Liver (tissue), 9 donors: ENCODE measurements around the gene KCNRG. TPM values are rescaled to one million over a fixed set of nuclear protein-coding genes. Genes with fewer than 3 reads are reported as not detected.

Experiments
- DNase-seq: peaks from one replicate; pipeline ENCODE4 v3.0.0-alpha.2; 2017; ENCODE audit warnings: low spot score
- H3K27ac ChIP-seq, 2 donors: one replicate each; pipeline ENCODE4 v1.7.0; 2013; ENCODE audit warnings: inconsistent platforms in 2 of 2, low read length in 2 of 2, control low read depth in 1 of 2, low read depth in 1 of 2, mild to moderate bottlenecking in 1 of 2
- H3K27me3 ChIP-seq, 4 donors: one replicate each; pipeline versions ENCODE4 v1.6.1 to v1.7.0; 2013; ENCODE audit warnings: low read length in 3 of 4, inconsistent platforms in 1 of 4, mild to moderate bottlenecking in 1 of 4, moderate library complexity in 1 of 4; ENCODE audit not compliant: control insufficient read depth in 4 of 4, insufficient read depth in 4 of 4
- H3K36me3 ChIP-seq, 4 donors: one replicate each; pipeline versions ENCODE4 v1.6.1 to v1.7.0; 2013; ENCODE audit warnings: low read length in 3 of 4, mild to moderate bottlenecking in 3 of 4, low read depth in 1 of 4, moderate library complexity in 1 of 4; ENCODE audit not compliant: control insufficient read depth in 4 of 4, insufficient read depth in 3 of 4
- H3K4me1 ChIP-seq, 4 donors: one replicate each; pipeline versions ENCODE4 v1.6.1 to v1.7.0; 2013; ENCODE audit warnings: low read length in 3 of 4, mild to moderate bottlenecking in 3 of 4, moderate library complexity in 1 of 4; ENCODE audit not compliant: control insufficient read depth in 4 of 4, insufficient read depth in 4 of 4
- H3K4me3 ChIP-seq, 3 donors: one replicate each; pipeline versions ENCODE4 v1.6.1 to v1.7.0; 2013; ENCODE audit warnings: low read length in 3 of 3, control low read depth in 1 of 3, low read depth in 1 of 3, mild to moderate bottlenecking in 1 of 3
- H3K9ac ChIP-seq, 2 donors: one replicate each; pipeline ENCODE4 v1.7.0; 2013; ENCODE audit warnings: low read length in 2 of 2, mild to moderate bottlenecking in 2 of 2, moderate library complexity in 2 of 2, control low read depth in 1 of 2, low read depth in 1 of 2
- H3K9me3 ChIP-seq, 4 donors: one replicate each; pipeline versions ENCODE4 v1.6.1 to v1.7.0; 2013; ENCODE audit warnings: low read length in 3 of 4; ENCODE audit not compliant: control insufficient read depth in 4 of 4
- EGR1 ChIP-seq, 2 donors: IDR thresholded peaks; 2 replicates each; pipeline ENCODE4 v1.6.1; 2016 to 2018; ENCODE audit warnings: antibody characterized with exemption in 2 of 2, low read depth in 2 of 2
- FOXA1 ChIP-seq: IDR thresholded peaks from 2 replicates; pipeline ENCODE4 v1.6.1; 2016; ENCODE audit warnings: antibody characterized with exemption
- FOXA2 ChIP-seq: IDR thresholded peaks from 2 replicates; pipeline ENCODE4 v1.6.1; 2016; ENCODE audit warnings: antibody characterized with exemption
- GABPA ChIP-seq, 2 donors: IDR thresholded peaks in 1 of 2; conservative IDR thresholded peaks in 1 of 2; 2 replicates each; pipeline ENCODE4 v1.6.1; 2016; ENCODE audit warnings: antibody characterized with exemption in 2 of 2, mild to moderate bottlenecking in 1 of 2, moderate library complexity in 1 of 2
- HNF4A ChIP-seq, 2 donors: conservative IDR thresholded peaks; 2 replicates each; pipeline ENCODE4 v1.6.1; 2016; ENCODE audit warnings: antibody characterized with exemption in 2 of 2, mild to moderate bottlenecking in 2 of 2
- HNF4G ChIP-seq: IDR thresholded peaks from 2 replicates; pipeline ENCODE4 v1.6.1; 2016; ENCODE audit warnings: antibody characterized with exemption
- JUND ChIP-seq, 2 donors: IDR thresholded peaks; 2 replicates each; pipeline ENCODE4 v1.6.1; 2016; ENCODE audit warnings: antibody characterized with exemption in 2 of 2
- NR2F2 ChIP-seq: IDR thresholded peaks from 2 replicates; pipeline ENCODE4 v1.6.1; 2016; ENCODE audit warnings: antibody characterized with exemption
- RAD21 ChIP-seq, 2 donors: IDR thresholded peaks; 2 replicates each; pipeline ENCODE4 v1.6.1; 2016; ENCODE audit warnings: antibody characterized with exemption in 2 of 2, mild to moderate bottlenecking in 2 of 2
- RXRA ChIP-seq, 2 donors: IDR thresholded peaks; 2 replicates each; pipeline ENCODE4 v1.6.1; 2017 to 2018; ENCODE audit warnings: antibody characterized with exemption in 2 of 2, mild to moderate bottlenecking in 1 of 2
- SP1 ChIP-seq: IDR thresholded peaks from 2 replicates; pipeline ENCODE4 v1.6.1; 2018; ENCODE audit warnings: antibody characterized with exemption, mild to moderate bottlenecking
- TAF1 ChIP-seq: conservative IDR thresholded peaks from 2 replicates; pipeline ENCODE4 v1.6.1; 2016; ENCODE audit warnings: antibody characterized with exemption, mild to moderate bottlenecking
- YY1 ChIP-seq: IDR thresholded peaks from 2 replicates; pipeline ENCODE4 v1.6.1; 2016; ENCODE audit warnings: antibody characterized with exemption, mild to moderate bottlenecking
- WGBS: extraction: QIAGEN DNeasy Blood & Tissue Kit; methylation state at CpG from one replicate; pipeline ENCODE4 v1.1.7; 2013; 5-methylcytosine and 5-hydroxymethylcytosine counted together
- polyA plus RNA-seq, 2 donors: library from polyadenylated mRNA; stranded (reverse) in 1 of 2; unstranded in 1 of 2; fragments of 200-250 nt in 1 of 2; fragments of >200 nt in 1 of 2; fragmentation: Nextera tagmentation in 1 of 2; extraction: Ambion mirVana in 1 of 2; gene quantifications; one replicate each; pipeline versions ENCODE4 v1.2.1 to v1.2.3, GENCODE V29; 2013 to 2015
- total RNA-seq, 2 donors: library from RNA; depleted of rRNA; stranded (reverse); fragments of >200 nt; gene quantifications; one replicate each; pipeline ENCODE4 v1.2.3, GENCODE V29; 2014
- TF ChIP-seq, protein P1 (sequence below): fragments of 150-350 bp; IDR thresholded peaks from 2 replicates; pipeline ENCODE4 v1.5.1; 2017; ENCODE audit warnings: improper control_type of control experiment, low read depth, low read length; ENCODE audit not compliant: missing input control
- TF ChIP-seq, protein P2 (sequence below): IDR thresholded peaks from 2 replicates; pipeline ENCODE4 v1.6.1; 2016; ENCODE audit warnings: antibody characterized with exemption
- TF ChIP-seq, protein P3 (sequence below): IDR thresholded peaks from 2 replicates; pipeline ENCODE4 v1.6.1; 2016; ENCODE audit warnings: antibody characterized with exemption
- TF ChIP-seq, protein P4 (sequence below): IDR thresholded peaks from 2 replicates; pipeline ENCODE4 v1.6.1; 2016; ENCODE audit warnings: antibody characterized with exemption
- TF ChIP-seq, protein P5 (sequence below): IDR thresholded peaks from 2 replicates; pipeline ENCODE4 v1.6.1; 2016; ENCODE audit warnings: antibody characterized with exemption, mild to moderate bottlenecking
- donor health status: healthy.
- donor health status: healthy.
- donor health status: healthy.
- donor health status: healthy.
- donor health status: healthy.

KCNRG gene
- total and polyA plus RNA-seq, 4 donors = 0.18 to 2.1 (median 1.2) TPM

DNA sequence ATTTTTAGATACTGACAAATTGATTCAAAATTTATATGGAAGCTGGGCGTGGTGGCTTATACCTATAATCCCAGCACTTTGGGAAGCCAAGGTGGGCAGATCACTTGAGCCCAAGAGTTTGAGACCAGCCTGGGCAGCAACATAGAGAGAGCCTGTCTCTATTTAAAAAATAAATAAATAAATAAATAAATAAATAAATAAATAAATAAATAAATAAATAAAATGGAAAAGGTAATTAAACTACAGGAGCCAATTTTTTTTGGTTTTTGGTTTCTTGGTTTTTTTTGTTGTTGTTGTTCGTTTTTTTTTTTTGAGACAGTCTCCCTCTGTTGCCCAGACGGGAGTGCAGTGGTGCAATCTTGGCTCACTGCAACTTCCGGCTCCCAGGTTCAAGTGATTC, 47.8 kb upstream of the KCNRG start:
- H3K9ac ChIP-seq = no peak overlapping the region
- no peaks in the 10 kb centered on the region for H3K36me3 ChIP-seq
- WGBS = 98% methylated on average over 4 of the region's 4 CpGs
- no peak for DNase-seq
- TF ChIP-seq TAF1 (no peak), FOXA1 (no peak), NR2F2 (no peak), SP1 (no peak), JUND (IDR thresholded peaks at IDR 0.05) (no peak), EGR1 (IDR thresholded peaks at IDR 0.05; ENCODE audit: low read depth in 2 of 2) (no peak)
- TF ChIP-seq, protein P1, sequence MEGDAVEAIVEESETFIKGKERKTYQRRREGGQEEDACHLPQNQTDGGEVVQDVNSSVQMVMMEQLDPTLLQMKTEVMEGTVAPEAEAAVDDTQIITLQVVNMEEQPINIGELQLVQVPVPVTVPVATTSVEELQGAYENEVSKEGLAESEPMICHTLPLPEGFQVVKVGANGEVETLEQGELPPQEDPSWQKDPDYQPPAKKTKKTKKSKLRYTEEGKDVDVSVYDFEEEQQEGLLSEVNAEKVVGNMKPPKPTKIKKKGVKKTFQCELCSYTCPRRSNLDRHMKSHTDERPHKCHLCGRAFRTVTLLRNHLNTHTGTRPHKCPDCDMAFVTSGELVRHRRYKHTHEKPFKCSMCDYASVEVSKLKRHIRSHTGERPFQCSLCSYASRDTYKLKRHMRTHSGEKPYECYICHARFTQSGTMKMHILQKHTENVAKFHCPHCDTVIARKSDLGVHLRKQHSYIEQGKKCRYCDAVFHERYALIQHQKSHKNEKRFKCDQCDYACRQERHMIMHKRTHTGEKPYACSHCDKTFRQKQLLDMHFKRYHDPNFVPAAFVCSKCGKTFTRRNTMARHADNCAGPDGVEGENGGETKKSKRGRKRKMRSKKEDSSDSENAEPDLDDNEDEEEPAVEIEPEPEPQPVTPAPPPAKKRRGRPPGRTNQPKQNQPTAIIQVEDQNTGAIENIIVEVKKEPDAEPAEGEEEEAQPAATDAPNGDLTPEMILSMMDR = no peak
- H3K27ac ChIP-seq = no peak overlapping the region
- H3K9me3 ChIP-seq = peaks cover 0 to 2% (median 0%) of the 10 kb centered on the region in 4 donors
- H3K4me3 ChIP-seq = no peak overlapping the region
- no peaks in the 10 kb centered on the region for H3K27me3 ChIP-seq
- H3K4me1 ChIP-seq = no peaks in the 10 kb centered on the region

DNA sequence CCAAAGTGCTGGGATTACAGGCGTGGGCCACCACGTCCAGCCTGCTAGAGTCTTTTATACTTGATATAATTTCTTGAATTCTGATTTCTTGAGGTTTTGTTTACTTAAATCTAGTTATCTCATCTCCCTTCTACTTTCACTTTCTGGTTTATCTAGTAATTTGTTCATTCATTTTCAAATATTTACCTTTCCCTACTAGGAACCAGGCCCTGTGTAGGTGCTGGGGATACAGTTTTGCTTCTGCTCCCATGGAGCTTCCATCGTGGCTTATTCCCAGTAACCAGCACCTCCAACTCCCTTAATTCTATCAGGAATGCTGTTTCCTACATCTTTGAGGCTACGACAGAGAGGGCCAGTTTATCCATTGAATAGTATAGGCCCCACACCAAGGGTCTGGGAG, 42.5 kb upstream of the KCNRG start:
- no peak for DNase-seq
- Histone ChIP-seq H3K27me3 (no peaks in the 10 kb centered on the region), H3K27ac (peak overlapping the region; percentile 34 to 50), H3K9me3 (no peaks in the 10 kb centered on the region), H3K4me1 (peaks cover 0 to 8% (median 8%) of the 10 kb centered on the region in 4 donors), H3K9ac (peak overlapping the region in 1 of 2 donors; percentile 19), H3K4me3 (peak overlapping the region in 2 of 3 donors; percentile 29 to 33), H3K36me3 (no peaks in the 10 kb centered on the region)
- TF ChIP-seq YY1 (peak; percentile 29), RAD21 (IDR thresholded peaks at IDR 0.05) (peak; percentile 16 to 25), HNF4A (conservative IDR thresholded peaks at IDR 0.05) (peak in 1 of 2 donors; percentile 9)
- TF ChIP-seq, protein P2, sequence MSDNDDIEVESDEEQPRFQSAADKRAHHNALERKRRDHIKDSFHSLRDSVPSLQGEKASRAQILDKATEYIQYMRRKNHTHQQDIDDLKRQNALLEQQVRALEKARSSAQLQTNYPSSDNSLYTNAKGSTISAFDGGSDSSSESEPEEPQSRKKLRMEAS = no peak
- TF ChIP-seq, protein P3, sequence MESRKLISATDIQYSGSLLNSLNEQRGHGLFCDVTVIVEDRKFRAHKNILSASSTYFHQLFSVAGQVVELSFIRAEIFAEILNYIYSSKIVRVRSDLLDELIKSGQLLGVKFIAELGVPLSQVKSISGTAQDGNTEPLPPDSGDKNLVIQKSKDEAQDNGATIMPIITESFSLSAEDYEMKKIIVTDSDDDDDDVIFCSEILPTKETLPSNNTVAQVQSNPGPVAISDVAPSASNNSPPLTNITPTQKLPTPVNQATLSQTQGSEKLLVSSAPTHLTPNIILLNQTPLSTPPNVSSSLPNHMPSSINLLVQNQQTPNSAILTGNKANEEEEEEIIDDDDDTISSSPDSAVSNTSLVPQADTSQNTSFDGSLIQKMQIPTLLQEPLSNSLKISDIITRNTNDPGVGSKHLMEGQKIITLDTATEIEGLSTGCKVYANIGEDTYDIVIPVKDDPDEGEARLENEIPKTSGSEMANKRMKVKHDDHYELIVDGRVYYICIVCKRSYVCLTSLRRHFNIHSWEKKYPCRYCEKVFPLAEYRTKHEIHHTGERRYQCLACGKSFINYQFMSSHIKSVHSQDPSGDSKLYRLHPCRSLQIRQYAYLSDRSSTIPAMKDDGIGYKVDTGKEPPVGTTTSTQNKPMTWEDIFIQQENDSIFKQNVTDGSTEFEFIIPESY = no peak
- 56% methylated on average over 4 of the region's 4 CpGs for WGBS

DNA sequence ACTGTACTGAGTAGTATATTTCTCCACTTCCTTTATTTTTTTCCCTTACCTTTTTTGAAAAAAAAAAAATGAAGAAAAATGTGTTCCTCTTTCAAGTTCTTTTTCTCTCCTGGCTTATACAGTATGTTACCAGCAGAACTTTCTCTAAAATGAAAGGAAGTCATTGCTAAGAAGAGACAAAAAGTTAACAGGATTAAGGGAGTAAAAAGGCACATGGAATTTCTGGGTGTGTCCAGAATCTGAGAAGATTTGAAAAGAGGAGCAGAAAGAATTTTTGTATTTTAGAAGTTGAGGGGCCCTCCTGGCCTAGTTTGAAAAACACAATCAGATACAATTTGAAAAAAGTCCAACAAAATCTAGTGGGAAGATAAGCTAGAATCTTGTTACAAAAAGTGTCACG, 39.4 kb upstream of the KCNRG start:
- H3K27ac ChIP-seq = no peak overlapping the region
- WGBS = 95% methylated on average over 1 of the region's 1 CpG
- TF ChIP-seq NR2F2 (no peak), RXRA (IDR thresholded peaks at IDR 0.05) (no peak), GABPA (IDR thresholded peaks at IDR 0.05 in 1 of 2, conservative IDR thresholded peaks at IDR 0.05 in 1 of 2) (no peak), RAD21 (IDR thresholded peaks at IDR 0.05) (no peak), HNF4G (no peak), FOXA1 (no peak), TAF1 (no peak), FOXA2 (no peak)
- TF ChIP-seq, protein P4, sequence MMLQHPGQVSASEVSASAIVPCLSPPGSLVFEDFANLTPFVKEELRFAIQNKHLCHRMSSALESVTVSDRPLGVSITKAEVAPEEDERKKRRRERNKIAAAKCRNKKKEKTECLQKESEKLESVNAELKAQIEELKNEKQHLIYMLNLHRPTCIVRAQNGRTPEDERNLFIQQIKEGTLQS = no peak
- TF ChIP-seq, protein P3 = no peak
- TF ChIP-seq, protein P5, sequence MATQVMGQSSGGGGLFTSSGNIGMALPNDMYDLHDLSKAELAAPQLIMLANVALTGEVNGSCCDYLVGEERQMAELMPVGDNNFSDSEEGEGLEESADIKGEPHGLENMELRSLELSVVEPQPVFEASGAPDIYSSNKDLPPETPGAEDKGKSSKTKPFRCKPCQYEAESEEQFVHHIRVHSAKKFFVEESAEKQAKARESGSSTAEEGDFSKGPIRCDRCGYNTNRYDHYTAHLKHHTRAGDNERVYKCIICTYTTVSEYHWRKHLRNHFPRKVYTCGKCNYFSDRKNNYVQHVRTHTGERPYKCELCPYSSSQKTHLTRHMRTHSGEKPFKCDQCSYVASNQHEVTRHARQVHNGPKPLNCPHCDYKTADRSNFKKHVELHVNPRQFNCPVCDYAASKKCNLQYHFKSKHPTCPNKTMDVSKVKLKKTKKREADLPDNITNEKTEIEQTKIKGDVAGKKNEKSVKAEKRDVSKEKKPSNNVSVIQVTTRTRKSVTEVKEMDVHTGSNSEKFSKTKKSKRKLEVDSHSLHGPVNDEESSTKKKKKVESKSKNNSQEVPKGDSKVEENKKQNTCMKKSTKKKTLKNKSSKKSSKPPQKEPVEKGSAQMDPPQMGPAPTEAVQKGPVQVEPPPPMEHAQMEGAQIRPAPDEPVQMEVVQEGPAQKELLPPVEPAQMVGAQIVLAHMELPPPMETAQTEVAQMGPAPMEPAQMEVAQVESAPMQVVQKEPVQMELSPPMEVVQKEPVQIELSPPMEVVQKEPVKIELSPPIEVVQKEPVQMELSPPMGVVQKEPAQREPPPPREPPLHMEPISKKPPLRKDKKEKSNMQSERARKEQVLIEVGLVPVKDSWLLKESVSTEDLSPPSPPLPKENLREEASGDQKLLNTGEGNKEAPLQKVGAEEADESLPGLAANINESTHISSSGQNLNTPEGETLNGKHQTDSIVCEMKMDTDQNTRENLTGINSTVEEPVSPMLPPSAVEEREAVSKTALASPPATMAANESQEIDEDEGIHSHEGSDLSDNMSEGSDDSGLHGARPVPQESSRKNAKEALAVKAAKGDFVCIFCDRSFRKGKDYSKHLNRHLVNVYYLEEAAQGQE = no peak

More for the DNA sequence above, 39.4 kb upstream of the KCNRG start:
- H3K9me3 ChIP-seq = no peaks in the 10 kb centered on the region
- H3K9ac ChIP-seq = no peak overlapping the region
- no peaks in the 10 kb centered on the region for H3K36me3 ChIP-seq
- no peaks in the 10 kb centered on the region for H3K27me3 ChIP-seq
- DNase-seq = no peak
- no peak overlapping the region for H3K4me3 ChIP-seq
- H3K4me1 ChIP-seq = peaks cover 0 to 8% (median 8%) of the 10 kb centered on the region in 4 donors
